Measurements from ENCODE around the gene ATG2A.
A peak's percentile ranks its signal among the peaks of the same experiment; 100 is the strongest.

The ATG2A gene

DNA sequence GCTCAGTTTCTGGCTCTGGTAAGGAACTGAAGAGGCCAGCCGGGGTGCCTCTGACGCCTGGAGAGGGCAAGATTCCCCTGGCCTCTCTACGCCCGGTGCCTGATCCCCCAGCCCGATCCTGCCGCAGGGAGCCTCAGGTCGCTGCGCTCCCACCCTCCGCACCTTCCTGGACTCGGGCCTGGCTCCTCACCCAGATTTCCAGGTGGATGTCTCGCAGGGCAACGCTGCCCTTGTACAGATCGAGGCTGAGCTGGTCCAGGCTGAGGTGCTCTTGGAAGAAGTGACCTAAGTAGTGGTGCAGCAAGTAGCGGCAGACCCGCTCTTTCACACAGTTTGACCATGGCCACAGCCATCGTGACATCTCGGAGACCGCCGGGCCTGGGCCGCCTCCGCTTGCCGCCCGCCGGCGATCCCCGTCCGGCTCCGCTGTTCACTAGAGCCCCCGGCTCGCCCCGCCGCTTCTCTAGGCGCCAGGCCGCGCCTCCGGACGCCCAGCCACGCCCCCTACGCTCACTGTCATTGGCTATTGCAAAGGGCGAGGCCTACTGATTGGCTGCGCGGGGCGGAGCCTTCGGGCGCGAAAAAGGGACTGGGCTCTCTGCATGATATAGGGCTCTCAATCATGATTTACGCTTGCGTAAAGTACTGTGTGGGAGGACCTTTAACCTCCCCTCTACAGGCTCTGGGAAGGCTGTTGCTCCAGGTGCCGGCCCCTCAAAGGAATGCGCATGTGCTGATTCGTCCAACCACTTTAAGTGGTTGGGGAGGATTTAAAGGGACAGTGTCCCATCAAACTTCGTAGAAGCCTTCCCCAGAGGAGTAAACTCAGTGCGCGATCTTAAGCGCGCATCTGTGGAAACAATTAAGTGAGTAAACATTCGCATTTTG is at the start of gene ATG2A:
Gene ATG2A (minus strand): TSS at position 435 of the 888 bp plus-strand sequence. CDS start 74 bp downstream, at position 361.
- Histone ChIP-seq H3K27me3 (ENCODE audit: control insufficient read depth, low read length) (no peaks in the 10 kb centered on the region), H4K20me1 (ENCODE audit: control insufficient read depth, insufficient read depth, low read depth, low read length) (no peaks in the 10 kb centered on the region), H3K9me2 (replicated peaks; ENCODE audit: control insufficient read depth, low read length) (no peaks in the 10 kb centered on the region), H3K36me3 (ENCODE audit: control insufficient read depth, low read length) (peaks cover 19% of the 10 kb centered on the region), H3K4me3 (ENCODE audit: low read length) (peak within 1 kb of the TSS; percentile 85), H3K9me3 (ENCODE audit: control insufficient read depth, insufficient read depth, low read length) (no peaks in the 10 kb centered on the region), H3K79me2 (ENCODE audit: control insufficient read depth, low read length) (peaks cover 21% of the 10 kb centered on the region), H3K4me1 (ENCODE audit: control insufficient read depth, low read length) (peaks cover 37% of the 10 kb centered on the region), H3K27ac (ENCODE audit: low read depth, low read length) (peak within 1 kb of the TSS; percentile 62), H3K4me2 (ENCODE audit: low read length) (peak within 1 kb of the TSS; percentile 88), H3F3A (ENCODE audit: control insufficient read depth, insufficient read depth) (peaks cover 3% of the 10 kb centered on the region)
- TF ChIP-seq, protein P1, sequence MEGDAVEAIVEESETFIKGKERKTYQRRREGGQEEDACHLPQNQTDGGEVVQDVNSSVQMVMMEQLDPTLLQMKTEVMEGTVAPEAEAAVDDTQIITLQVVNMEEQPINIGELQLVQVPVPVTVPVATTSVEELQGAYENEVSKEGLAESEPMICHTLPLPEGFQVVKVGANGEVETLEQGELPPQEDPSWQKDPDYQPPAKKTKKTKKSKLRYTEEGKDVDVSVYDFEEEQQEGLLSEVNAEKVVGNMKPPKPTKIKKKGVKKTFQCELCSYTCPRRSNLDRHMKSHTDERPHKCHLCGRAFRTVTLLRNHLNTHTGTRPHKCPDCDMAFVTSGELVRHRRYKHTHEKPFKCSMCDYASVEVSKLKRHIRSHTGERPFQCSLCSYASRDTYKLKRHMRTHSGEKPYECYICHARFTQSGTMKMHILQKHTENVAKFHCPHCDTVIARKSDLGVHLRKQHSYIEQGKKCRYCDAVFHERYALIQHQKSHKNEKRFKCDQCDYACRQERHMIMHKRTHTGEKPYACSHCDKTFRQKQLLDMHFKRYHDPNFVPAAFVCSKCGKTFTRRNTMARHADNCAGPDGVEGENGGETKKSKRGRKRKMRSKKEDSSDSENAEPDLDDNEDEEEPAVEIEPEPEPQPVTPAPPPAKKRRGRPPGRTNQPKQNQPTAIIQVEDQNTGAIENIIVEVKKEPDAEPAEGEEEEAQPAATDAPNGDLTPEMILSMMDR (IDR thresholded peaks at IDR 0.05; ENCODE audit: low read depth, low read length, poor library complexity, severe bottlenecking): no peak
- no peak for TF ChIP-seq EZH2phosphoT487 (IDR thresholded peaks at IDR 0.05; ENCODE audit: borderline replicate concordance, low read length)

DNA sequence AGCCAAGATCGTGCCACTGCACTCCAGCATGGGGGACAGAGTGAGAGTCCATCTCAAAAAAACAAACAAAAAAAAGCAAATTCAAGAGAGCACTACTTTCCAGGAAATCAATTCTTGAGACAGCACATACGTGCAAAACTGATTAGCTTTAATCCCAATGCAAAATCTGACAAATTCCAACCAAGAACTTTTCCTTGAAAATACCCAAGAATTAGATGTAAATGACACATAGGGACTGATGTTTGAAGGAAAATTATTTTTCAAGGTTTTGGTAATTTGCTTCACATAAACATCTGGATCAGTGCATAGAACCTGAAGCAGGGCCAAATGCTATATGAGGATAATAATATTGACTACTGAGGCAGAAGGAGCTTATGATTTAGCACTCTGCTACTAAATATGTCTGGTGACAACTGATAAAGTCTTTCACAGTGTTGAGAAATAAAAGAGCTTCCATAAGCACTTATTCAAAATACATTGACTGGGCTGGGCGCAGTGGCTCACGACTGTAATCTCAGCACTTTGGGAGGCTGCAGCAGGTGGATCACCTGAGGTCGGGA is 46.1 kb upstream of the ATG2A start:
- Histone ChIP-seq H3K36me3 (ENCODE audit: control insufficient read depth, low read length) (no peaks in the 10 kb centered on the region), H3K27me3 (ENCODE audit: control insufficient read depth, low read length) (no peaks in the 10 kb centered on the region), H3K9me3 (ENCODE audit: control insufficient read depth, insufficient read depth, low read length) (no peaks in the 10 kb centered on the region), H3K9me2 (replicated peaks; ENCODE audit: control insufficient read depth, low read length) (no peaks in the 10 kb centered on the region), H4K20me1 (ENCODE audit: control insufficient read depth, insufficient read depth, low read depth, low read length) (no peaks in the 10 kb centered on the region), H3K4me2 (ENCODE audit: low read length) (no peak overlapping the region), H3F3A (ENCODE audit: control insufficient read depth, insufficient read depth) (no peaks in the 10 kb centered on the region), H3K4me1 (ENCODE audit: control insufficient read depth, low read length) (peaks cover 16% of the 10 kb centered on the region), H3K4me3 (ENCODE audit: low read length) (no peak overlapping the region), H3K79me2 (ENCODE audit: control insufficient read depth, low read length) (no peaks in the 10 kb centered on the region), H3K27ac (ENCODE audit: low read depth, low read length) (no peak overlapping the region)
- TF ChIP-seq, protein P1 (IDR thresholded peaks at IDR 0.05; ENCODE audit: low read depth, low read length, poor library complexity, severe bottlenecking): no peak
- TF ChIP-seq EZH2phosphoT487 (IDR thresholded peaks at IDR 0.05; ENCODE audit: borderline replicate concordance, low read length): no peak

DNA sequence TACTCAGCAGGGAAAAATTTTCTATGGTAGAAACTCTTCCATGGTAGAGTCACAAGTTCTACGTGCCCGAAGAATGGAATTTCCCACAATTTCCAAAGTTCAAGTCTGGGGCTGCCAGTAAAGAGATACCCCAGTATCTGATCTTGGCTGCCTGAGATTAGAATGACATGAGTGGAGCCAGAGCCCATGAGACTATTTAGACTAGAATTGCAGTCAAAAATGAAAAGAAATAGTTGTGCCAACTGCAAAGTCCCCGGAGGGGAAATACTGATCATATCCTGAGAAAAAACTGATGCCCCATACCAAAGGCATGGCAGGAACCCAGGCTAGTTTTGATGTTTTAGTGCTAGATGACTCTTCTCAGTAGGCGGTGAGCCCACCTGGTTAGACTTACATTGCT is 43.7 kb upstream of the ATG2A start:
- peaks cover 16% of the 10 kb centered on the region for H3K4me1 ChIP-seq (ENCODE audit: control insufficient read depth, low read length)
- H3K79me2 ChIP-seq (ENCODE audit: control insufficient read depth, low read length): no peaks in the 10 kb centered on the region
- H3K9me3 ChIP-seq (ENCODE audit: control insufficient read depth, insufficient read depth, low read length): no peaks in the 10 kb centered on the region
- H3K27me3 ChIP-seq (ENCODE audit: control insufficient read depth, low read length): no peaks in the 10 kb centered on the region
- H3K36me3 ChIP-seq (ENCODE audit: control insufficient read depth, low read length): no peaks in the 10 kb centered on the region
- H4K20me1 ChIP-seq (ENCODE audit: control insufficient read depth, insufficient read depth, low read depth, low read length): no peaks in the 10 kb centered on the region
- no peaks in the 10 kb centered on the region for H3F3A ChIP-seq (ENCODE audit: control insufficient read depth, insufficient read depth)
- no peak overlapping the region for H3K4me2 ChIP-seq (ENCODE audit: low read length)
- no peak overlapping the region for H3K27ac ChIP-seq (ENCODE audit: low read depth, low read length)
- no peak overlapping the region for H3K4me3 ChIP-seq (ENCODE audit: low read length)
- no peaks in the 10 kb centered on the region for H3K9me2 ChIP-seq (replicated peaks; ENCODE audit: control insufficient read depth, low read length)
- TF ChIP-seq, protein P1 (IDR thresholded peaks at IDR 0.05; ENCODE audit: low read depth, low read length, poor library complexity, severe bottlenecking): no peak
- TF ChIP-seq EZH2phosphoT487 (IDR thresholded peaks at IDR 0.05; ENCODE audit: borderline replicate concordance, low read length): no peak

Data from DOHH2 (cell line).